Osteocyte (in vitro differentiated cells): ENCODE results near the gene NTN1. TPM values are rescaled to one million over a fixed set of nuclear protein-coding genes. Genes with fewer than 3 reads are reported as not detected.

Experiments
- DNase-seq: peaks from one replicate; pipeline ENCODE4 v3.0.0; 2021; ENCODE audit warnings: mixed read lengths; ENCODE audit not compliant: unreplicated experiment; ENCODE audit errors: extremely low spot score
- H3K27ac Mint-ChIP-seq: one replicate; pipeline ENCODE4 v1.8.0; 2021; ENCODE audit warnings: mild to moderate bottlenecking, mixed read lengths; ENCODE audit not compliant: unreplicated experiment
- H3K27me3 Mint-ChIP-seq: one replicate; pipeline ENCODE4 v1.8.0; 2021; ENCODE audit warnings: mixed read lengths; ENCODE audit not compliant: unreplicated experiment
- H3K36me3 Mint-ChIP-seq: one replicate; pipeline ENCODE4 v1.8.0; 2021; ENCODE audit warnings: mixed read lengths; ENCODE audit not compliant: unreplicated experiment
- H3K4me1 Mint-ChIP-seq: one replicate; pipeline ENCODE4 v1.8.0; 2021; ENCODE audit warnings: mixed read lengths; ENCODE audit not compliant: unreplicated experiment
- H3K4me3 Mint-ChIP-seq: one replicate; pipeline ENCODE4 v1.8.0; 2021; ENCODE audit warnings: mild to moderate bottlenecking, moderate library complexity, mixed read lengths; ENCODE audit not compliant: unreplicated experiment
- H3K9me3 Mint-ChIP-seq: one replicate; pipeline ENCODE4 v1.8.0; 2021; ENCODE audit warnings: mixed read lengths; ENCODE audit not compliant: unreplicated experiment
- total RNA-seq: library from RNA; stranded (reverse); gene quantifications from 2 replicates; pipeline ENCODE4 v1.2.1, GENCODE V29; 2021
- TF ChIP-seq, protein P1 (sequence below): fragments of 200-600 bp; sonication (generic); IDR thresholded peaks from 2 replicates; pipeline ENCODE4 v1.5.0; 2021; ENCODE audit warnings: antibody characterized with exemption, mild to moderate bottlenecking, moderate library complexity

The NTN1 gene
- total RNA-seq, 1 donor from 2014 or later, result 21.4 TPM

DNA sequence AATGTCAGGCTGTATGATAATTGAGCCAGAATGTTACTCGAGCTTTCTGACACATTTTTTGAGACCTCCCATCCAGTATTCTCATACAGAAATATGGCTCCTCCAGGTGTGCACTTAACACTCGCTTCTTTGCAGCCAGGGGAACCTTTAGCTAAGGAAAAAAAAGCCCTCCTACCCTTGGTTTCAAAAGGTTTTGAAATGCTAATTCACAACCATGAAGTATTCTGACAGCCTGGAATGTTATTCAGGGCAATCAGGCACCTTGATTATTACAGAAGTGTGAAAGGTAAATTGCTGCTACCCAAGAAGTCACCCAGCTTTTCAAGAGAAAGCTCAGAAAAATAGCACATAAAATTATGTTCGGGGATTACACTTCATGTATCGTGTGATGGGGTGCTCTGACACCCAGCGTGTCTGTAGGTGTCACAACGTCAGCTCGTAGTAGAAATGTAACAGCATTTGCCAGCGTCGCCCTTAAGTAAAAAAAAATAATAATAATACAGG lies 41.1 kb downstream of the NTN1 start:
- Mint-ChIP-seq H3K36me3 (no peaks in the 10 kb centered on the region), H3K4me1 (no peaks in the 10 kb centered on the region)
- TF ChIP-seq, protein P1, sequence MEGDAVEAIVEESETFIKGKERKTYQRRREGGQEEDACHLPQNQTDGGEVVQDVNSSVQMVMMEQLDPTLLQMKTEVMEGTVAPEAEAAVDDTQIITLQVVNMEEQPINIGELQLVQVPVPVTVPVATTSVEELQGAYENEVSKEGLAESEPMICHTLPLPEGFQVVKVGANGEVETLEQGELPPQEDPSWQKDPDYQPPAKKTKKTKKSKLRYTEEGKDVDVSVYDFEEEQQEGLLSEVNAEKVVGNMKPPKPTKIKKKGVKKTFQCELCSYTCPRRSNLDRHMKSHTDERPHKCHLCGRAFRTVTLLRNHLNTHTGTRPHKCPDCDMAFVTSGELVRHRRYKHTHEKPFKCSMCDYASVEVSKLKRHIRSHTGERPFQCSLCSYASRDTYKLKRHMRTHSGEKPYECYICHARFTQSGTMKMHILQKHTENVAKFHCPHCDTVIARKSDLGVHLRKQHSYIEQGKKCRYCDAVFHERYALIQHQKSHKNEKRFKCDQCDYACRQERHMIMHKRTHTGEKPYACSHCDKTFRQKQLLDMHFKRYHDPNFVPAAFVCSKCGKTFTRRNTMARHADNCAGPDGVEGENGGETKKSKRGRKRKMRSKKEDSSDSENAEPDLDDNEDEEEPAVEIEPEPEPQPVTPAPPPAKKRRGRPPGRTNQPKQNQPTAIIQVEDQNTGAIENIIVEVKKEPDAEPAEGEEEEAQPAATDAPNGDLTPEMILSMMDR, result no peak

DNA sequence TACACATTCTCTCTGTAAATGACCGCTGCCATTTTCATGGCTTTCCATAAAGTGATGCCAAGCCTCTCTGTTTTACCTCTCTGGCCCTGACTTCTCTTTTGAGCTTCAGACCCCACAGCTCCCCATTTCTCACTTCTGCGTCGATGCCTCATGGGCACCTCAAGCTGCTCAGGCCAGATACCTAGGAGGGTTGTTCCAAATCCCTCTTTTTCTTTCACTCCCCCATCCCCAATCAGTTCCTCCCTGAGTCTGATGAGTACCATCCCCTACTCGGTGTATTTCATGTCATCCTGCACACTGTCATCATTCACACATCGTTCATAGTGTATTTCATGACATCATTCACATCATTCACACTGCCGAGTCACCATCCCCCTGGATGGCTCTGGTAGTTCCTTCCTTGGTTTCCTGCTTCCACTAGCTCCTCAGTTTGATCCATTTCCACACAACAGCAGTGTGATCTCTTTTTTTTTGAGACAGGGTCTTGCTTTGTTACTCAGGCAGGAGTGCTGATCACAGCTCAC lies 43.1 kb downstream of the NTN1 start:
- DNase-seq, result no peak
- Mint-ChIP-seq H3K4me1 (no peaks in the 10 kb centered on the region), H3K27me3 (peaks cover 8% of the 10 kb centered on the region), H3K4me3 (no peak overlapping the region), H3K27ac (no peak overlapping the region), H3K36me3 (no peaks in the 10 kb centered on the region), H3K9me3 (peaks cover 7% of the 10 kb centered on the region)
- TF ChIP-seq, protein P1, result no peak

More for the DNA sequence above, 41.1 kb downstream of the NTN1 start:
- Mint-ChIP-seq H3K9me3 (peaks cover 7% of the 10 kb centered on the region), H3K27ac (no peak overlapping the region), H3K4me3 (no peak overlapping the region), H3K27me3 (peaks cover 8% of the 10 kb centered on the region)
- no peak for DNase-seq

DNA sequence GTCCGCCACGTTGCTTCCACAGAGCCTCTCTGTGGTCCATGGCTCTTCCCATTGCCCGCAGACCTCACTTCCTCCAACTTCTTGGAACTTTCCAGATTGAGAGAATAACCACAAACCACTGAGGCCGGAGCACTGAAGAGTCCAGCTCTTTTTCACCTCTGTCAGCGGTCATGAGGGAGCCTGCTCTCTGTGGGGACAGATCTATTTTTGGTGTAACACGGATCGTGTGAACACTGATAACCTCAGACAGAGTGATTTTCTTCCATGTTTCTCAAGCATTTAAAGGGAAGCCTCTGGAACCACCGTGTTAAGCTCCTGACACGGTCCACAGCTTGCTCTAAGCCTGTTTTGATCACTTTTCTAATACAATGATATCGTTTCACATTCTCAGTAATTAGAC lies 49.7 kb downstream of the NTN1 start:
- Mint-ChIP-seq H3K27me3 (no peaks in the 10 kb centered on the region), H3K36me3 (no peaks in the 10 kb centered on the region), H3K4me3 (no peak overlapping the region), H3K4me1 (no peaks in the 10 kb centered on the region), H3K27ac (no peak overlapping the region), H3K9me3 (no peaks in the 10 kb centered on the region)
- TF ChIP-seq, protein P1, result no peak
- no peak for DNase-seq

DNA sequence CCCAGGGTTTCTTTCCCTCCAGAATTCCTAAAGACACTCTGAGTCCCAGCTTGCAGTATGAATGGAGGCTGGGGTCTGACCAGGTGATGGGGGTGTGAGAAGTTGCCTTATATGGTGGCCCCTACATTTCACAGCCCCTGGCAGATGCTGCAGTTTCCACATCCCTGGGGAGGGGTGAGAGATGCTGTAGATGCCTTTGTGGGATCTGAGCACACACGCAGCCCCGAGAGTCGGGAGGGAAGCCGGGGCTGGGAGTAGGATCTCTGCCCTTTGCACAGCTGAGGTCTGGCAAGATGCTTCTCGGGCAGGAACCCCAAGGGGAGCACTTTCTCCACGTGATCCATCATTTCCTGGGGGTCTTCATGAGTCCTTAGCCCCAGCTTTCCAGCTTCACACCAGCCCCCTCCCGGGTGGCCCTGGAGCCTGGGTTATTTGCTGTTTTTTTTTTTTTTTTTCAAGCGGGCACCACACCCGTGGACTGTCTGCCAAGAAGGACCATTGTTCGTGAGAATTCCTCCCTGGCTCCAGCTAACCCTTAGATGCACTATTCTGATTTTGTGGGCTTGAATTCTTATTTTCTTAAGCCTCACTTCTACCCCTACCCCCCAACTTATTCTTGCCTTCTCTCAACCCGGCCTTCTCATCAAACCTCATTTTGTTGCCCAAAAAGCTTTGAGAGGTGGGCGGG lies 50.6 kb downstream of the NTN1 start:
- H3K9me3 Mint-ChIP-seq, result no peaks in the 10 kb centered on the region
- TF ChIP-seq, protein P1, result no peak

DNA sequence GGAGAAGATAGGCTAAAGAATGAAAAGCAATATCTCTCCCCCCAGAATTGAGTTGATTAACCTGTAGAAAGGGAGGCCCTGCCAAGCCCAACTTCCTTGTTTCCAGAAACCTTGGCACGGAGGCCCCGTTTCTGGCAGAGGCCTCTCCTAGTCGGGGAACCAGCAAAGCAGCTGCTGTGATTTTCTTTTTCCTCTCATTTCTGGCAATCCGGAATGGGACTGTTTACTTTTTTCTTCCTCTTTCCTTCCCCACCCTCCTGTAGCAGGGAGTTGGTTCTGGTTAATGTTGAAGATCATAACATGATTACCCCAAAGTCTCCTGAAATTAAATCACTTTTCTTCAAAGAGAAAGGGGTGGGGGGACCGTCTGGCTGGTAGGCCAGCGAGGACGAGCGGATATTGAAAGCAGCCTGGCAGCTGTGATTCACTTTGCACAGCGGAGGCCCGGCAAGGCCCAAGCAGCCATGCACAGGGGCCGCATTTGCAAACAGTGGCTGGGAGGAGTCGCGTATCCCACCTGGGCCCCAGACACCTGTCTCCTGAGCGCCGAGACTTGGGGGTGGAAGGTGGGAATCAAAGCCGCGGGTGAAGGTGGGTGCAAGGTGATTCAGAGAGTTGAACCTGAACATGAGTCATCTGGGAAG lies 51.5 kb downstream of the NTN1 start:
- DNase-seq, result no peak
- Mint-ChIP-seq H3K4me3 (no peak overlapping the region), H3K4me1 (no peaks in the 10 kb centered on the region), H3K27ac (no peak overlapping the region), H3K27me3 (peaks cover 5% of the 10 kb centered on the region), H3K9me3 (no peaks in the 10 kb centered on the region), H3K36me3 (no peaks in the 10 kb centered on the region)
- TF ChIP-seq, protein P1, result no peak

More for the DNA sequence above, 50.6 kb downstream of the NTN1 start:
- Mint-ChIP-seq H3K27ac (no peak overlapping the region), H3K36me3 (no peaks in the 10 kb centered on the region), H3K27me3 (peaks cover 3% of the 10 kb centered on the region), H3K4me3 (no peak overlapping the region), H3K4me1 (no peaks in the 10 kb centered on the region)
- DNase-seq, result no peak
